ENCODE data around the gene RREB1.

Gene RREB1

GRCh38 chr6:7098993-7099392 lies 8.8 kb upstream of the RREB1 start:
- DNase-seq, result no peak

- no peak for DNase-seq
Observed at GRCh38 chr6:7100072-7100752, 7.5 kb upstream of the RREB1 start.

GRCh38 chr6:7100753-7101081 lies 7.0 kb upstream of the RREB1 start:
- DNase-seq, result no peak

- no peak for DNase-seq
Observed at GRCh38 chr6:7101290-7101689, 6.5 kb upstream of the RREB1 start.

- no peak for DNase-seq
Observed at GRCh38 chr6:7104752-7105151, 3.0 kb upstream of the RREB1 start.

- DNase-seq, result no peak
Observed at GRCh38 chr6:7106215-7106751, 1.5 kb upstream of the RREB1 start.

GRCh38 chr6:7106752-7107577 lies 796 bp upstream of the RREB1 start:
- no peak for DNase-seq

- no peak for DNase-seq
Observed at GRCh38 chr6:7108196-7108963, 619 bp downstream of the RREB1 start.

GRCh38 chr6:7108964-7109836 lies 1.4 kb downstream of the RREB1 start:
- no peak for DNase-seq

GRCh38 chr6:7110092-7110792 lies 2.5 kb downstream of the RREB1 start:
- DNase-seq, result no peak

- DNase-seq, result no peak
Observed at GRCh38 chr6:7111095-7111690, 3.4 kb downstream of the RREB1 start.

GRCh38 chr6:7112171-7112570 lies 4.4 kb downstream of the RREB1 start:
- DNase-seq, result no peak

GRCh38 chr6:7112741-7113313 lies 5.1 kb downstream of the RREB1 start:
- DNase-seq, result no peak

- no peak for DNase-seq
Observed at GRCh38 chr6:7114744-7115458, 7.1 kb downstream of the RREB1 start.

GRCh38 chr6:7115543-7116231 lies 7.9 kb downstream of the RREB1 start:
- peak in 1 of 2 donors; percentile 42 for DNase-seq

- no peak for DNase-seq
Observed at GRCh38 chr6:7119272-7119801, 11.6 kb downstream of the RREB1 start.

- DNase-seq, result no peak
Observed at GRCh38 chr6:7121700-7122241, 14.0 kb downstream of the RREB1 start.

GRCh38 chr6:7122684-7123083 lies 14.9 kb downstream of the RREB1 start:
- no peak for DNase-seq

GRCh38 chr6:7124114-7124513 lies 16.4 kb downstream of the RREB1 start:
- DNase-seq, result no peak
